Measurements from ENCODE around the gene FOXK1.

The FOXK1 gene

DNA sequence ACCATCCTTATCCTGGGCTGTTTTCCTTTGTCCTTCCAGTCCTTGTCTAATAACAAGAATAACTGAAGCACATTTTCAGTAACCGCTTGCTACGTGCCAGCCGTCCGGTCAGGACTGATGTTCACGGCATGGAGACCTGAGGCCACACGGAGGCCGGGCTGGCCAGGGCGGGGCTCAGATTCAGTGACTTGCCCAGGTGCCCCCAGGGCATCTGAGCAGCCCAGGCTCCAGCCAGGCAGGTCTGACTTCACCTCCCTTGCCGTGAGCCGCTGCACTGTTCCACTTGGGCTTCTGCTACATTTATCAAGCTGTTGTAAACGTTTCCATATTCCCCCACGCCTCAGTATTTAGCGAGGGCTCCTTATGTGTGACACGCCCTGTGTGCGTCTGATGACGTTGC is 49.7 kb downstream of the FOXK1 start:
- H3K4me1 ChIP-seq: no peaks in the 10 kb centered on the region
- H3K79me2 ChIP-seq: peaks cover 72% of the 10 kb centered on the region
- no peak overlapping the region for H3K9ac ChIP-seq
- H3K36me3 ChIP-seq (ENCODE audit: control insufficient read depth, insufficient read depth, low read length): no peaks in the 10 kb centered on the region
- no peaks in the 10 kb centered on the region for H3K27me3 ChIP-seq (ENCODE audit: control insufficient read depth, insufficient read depth, low read length)
- no peak overlapping the region for H3K27ac ChIP-seq
- no peaks in the 10 kb centered on the region for H3K9me3 ChIP-seq (ENCODE audit: control insufficient read depth, low read length)
- TF ChIP-seq, protein P1, sequence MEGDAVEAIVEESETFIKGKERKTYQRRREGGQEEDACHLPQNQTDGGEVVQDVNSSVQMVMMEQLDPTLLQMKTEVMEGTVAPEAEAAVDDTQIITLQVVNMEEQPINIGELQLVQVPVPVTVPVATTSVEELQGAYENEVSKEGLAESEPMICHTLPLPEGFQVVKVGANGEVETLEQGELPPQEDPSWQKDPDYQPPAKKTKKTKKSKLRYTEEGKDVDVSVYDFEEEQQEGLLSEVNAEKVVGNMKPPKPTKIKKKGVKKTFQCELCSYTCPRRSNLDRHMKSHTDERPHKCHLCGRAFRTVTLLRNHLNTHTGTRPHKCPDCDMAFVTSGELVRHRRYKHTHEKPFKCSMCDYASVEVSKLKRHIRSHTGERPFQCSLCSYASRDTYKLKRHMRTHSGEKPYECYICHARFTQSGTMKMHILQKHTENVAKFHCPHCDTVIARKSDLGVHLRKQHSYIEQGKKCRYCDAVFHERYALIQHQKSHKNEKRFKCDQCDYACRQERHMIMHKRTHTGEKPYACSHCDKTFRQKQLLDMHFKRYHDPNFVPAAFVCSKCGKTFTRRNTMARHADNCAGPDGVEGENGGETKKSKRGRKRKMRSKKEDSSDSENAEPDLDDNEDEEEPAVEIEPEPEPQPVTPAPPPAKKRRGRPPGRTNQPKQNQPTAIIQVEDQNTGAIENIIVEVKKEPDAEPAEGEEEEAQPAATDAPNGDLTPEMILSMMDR (IDR thresholded peaks at IDR 0.05): no peak
- H2AFZ ChIP-seq: no peak overlapping the region
- no peak overlapping the region for H3K4me2 ChIP-seq (ENCODE audit: low read length)
- H3K4me3 ChIP-seq (ENCODE audit: low read depth, low read length): no peak overlapping the region

DNA sequence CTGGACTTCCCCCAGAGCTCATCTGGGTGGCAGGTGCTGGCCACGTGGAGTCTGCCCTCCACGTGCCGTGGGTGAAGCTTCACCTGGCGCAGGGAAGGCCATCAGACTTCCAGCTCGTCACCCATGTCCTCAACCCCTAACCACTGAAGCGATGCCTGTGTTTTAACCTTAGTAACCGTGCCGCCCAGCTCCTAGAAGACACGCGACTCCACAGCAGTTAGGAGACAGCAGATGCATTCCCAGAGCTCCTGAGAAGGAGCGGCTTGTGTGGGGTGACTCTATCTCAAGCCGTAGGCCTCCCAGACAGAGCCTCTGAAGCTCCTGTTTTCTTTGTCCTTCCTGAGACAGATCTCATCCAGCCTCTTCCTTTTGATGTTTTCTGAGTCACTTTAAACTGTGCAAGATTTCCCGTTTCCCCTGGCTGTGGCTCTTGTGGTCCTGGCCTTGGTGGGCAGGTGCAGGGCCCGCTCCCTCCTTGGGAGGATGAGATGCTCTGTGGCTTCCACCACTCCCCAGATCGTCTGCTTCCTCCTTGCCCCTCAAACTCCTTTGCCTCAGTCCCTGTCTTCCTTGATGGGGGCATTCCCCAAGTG is 51.9 kb downstream of the FOXK1 start:
- TF ChIP-seq, protein P1 (IDR thresholded peaks at IDR 0.05): no peak
- Histone ChIP-seq H3K79me2 (peaks cover 55% of the 10 kb centered on the region), H3K27me3 (ENCODE audit: control insufficient read depth, insufficient read depth, low read length) (no peaks in the 10 kb centered on the region), H3K9ac (no peak overlapping the region), H3K4me1 (peaks cover 8% of the 10 kb centered on the region), H3K36me3 (ENCODE audit: control insufficient read depth, insufficient read depth, low read length) (no peaks in the 10 kb centered on the region), H3K4me2 (ENCODE audit: low read length) (no peak overlapping the region), H3K9me3 (ENCODE audit: control insufficient read depth, low read length) (no peaks in the 10 kb centered on the region), H3K27ac (no peak overlapping the region), H2AFZ (no peak overlapping the region), H3K4me3 (ENCODE audit: low read depth, low read length) (no peak overlapping the region)

DNA sequence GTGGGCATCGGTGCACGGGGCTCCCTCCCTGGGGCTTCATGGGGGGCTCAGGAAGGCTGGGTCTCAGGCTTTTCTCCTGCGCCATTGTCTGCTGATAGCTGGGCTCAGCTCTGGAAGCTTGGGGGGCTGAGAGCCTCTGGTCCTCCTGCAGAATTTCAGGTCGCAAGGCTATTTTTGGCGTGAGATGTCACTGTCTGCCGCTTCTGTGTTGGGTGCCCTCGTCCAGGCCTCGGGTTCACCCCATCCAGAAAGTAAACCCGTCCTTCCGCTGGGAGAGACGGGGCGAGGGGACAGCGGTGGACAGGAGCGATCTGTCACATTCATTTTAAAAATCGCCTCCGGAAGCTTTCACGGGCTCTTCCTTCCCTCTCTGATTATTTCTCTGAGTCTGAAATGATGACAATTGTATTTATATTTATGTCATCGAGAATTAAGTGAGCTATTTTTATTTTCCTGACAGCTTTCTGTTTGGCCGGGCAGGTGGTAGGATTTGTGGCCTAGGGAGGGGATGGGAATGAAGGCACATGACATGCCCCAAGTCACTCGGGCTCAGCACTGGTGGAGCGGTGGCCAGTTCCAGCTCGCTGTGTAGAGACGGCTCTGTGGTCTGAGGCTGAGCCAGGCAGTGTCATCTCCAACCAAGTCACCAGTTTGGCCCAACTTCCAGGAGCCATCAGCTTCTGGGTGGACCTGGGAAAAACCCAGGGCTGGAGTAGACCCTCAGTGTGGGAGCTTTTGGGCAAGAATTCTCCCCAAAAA is 52.7 kb downstream of the FOXK1 start:
- no peak overlapping the region for H3K9ac ChIP-seq
- H2AFZ ChIP-seq: no peak overlapping the region

DNA sequence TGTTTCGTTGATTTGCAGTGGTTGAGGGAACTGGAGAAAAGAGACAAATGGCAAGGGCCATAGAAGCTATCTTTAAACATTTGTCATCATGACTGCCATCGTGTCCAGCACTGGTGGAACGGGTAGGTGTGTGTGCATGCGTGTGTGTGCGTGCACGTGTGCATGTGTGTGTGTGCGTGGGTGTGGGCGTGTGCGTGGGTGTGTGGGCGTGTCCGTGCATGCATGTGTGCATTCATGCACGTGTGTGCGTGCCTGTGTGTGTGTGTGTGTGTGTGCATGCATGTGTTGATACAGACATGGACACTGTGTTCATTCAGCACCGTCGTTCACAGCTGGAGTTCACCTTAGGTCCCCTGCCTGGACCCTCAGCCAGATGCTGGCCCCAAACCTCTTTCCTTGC is 55.2 kb downstream of the FOXK1 start:
- H3K9ac ChIP-seq: no peak overlapping the region
- no peak overlapping the region for H3K4me3 ChIP-seq (ENCODE audit: low read depth, low read length)
- H3K9me3 ChIP-seq (ENCODE audit: control insufficient read depth, low read length): no peaks in the 10 kb centered on the region
- H3K4me1 ChIP-seq: peaks cover 16% of the 10 kb centered on the region
- H3K79me2 ChIP-seq: peaks cover 45% of the 10 kb centered on the region
- no peaks in the 10 kb centered on the region for H3K27me3 ChIP-seq (ENCODE audit: control insufficient read depth, insufficient read depth, low read length)
- no peak overlapping the region for H3K4me2 ChIP-seq (ENCODE audit: low read length)
- H2AFZ ChIP-seq: no peak overlapping the region
- TF ChIP-seq, protein P1 (IDR thresholded peaks at IDR 0.05): no peak
- H3K36me3 ChIP-seq (ENCODE audit: control insufficient read depth, insufficient read depth, low read length): no peaks in the 10 kb centered on the region
- no peak overlapping the region for H3K27ac ChIP-seq

More for the DNA sequence above, 52.7 kb downstream of the FOXK1 start:
- Histone ChIP-seq H3K36me3 (ENCODE audit: control insufficient read depth, insufficient read depth, low read length) (no peaks in the 10 kb centered on the region), H3K79me2 (peaks cover 49% of the 10 kb centered on the region), H3K27me3 (ENCODE audit: control insufficient read depth, insufficient read depth, low read length) (no peaks in the 10 kb centered on the region), H3K27ac (no peak overlapping the region), H3K9me3 (ENCODE audit: control insufficient read depth, low read length) (no peaks in the 10 kb centered on the region), H3K4me3 (ENCODE audit: low read depth, low read length) (no peak overlapping the region), H3K4me1 (peaks cover 13% of the 10 kb centered on the region), H3K4me2 (ENCODE audit: low read length) (no peak overlapping the region)
- TF ChIP-seq, protein P1 (IDR thresholded peaks at IDR 0.05): no peak

Measured in parathyroid adenoma (tissue), 2 donors.